OCI-LY1 (cell line): ENCODE measurements around the gene CIPC.

Experiments used
- CTCF ChIP-seq: fragments of 200-600 bp; sonication (generic), shearing (Covaris generic); IDR thresholded peaks from 2 replicates; pipeline ENCODE4 v1.5.1; 2017; ENCODE audit warnings: mild to moderate bottlenecking, antibody characterized with exemption, low read length, moderate library complexity, mixed read lengths
- EZH2 ChIP-seq: fragments of 200-600 bp; sonication (generic), shearing (Covaris generic); IDR thresholded peaks from 2 replicates; pipeline ENCODE4 v1.8.0; 2017; ENCODE audit warnings: borderline replicate concordance, mixed run types, mild to moderate bottlenecking, antibody characterized with exemption, low read length, moderate library complexity, mixed read lengths

GRCh38 chr14:77151918-77152588 is 54.0 kb downstream of the CIPC start:
- peak; percentile 12; the same call in 1 of the 2 replicates for TF ChIP-seq CTCF
- TF ChIP-seq EZH2: no peak
